ENCODE data around the gene INSL3.

INSL3 gene

GRCh38 chr19:17821190-17821589 lies at the start of gene INSL3:
Gene INSL3, minus strand, starts transcription at chr19:17821519. Its CDS starts 13 bp downstream, at chr19:17821506.
- H3K4me3 ChIP-seq (ENCODE audit: low read length) = no peak within 1 kb of the TSS
- no peak for DNase-seq (ENCODE audit: low read depth)
- no peak for TF ChIP-seq CTCF (conservative IDR thresholded peaks at IDR 0.05; ENCODE audit: low read length)

- TF ChIP-seq CTCF (conservative IDR thresholded peaks at IDR 0.05; ENCODE audit: low read length) = no peak
- DNase-seq (ENCODE audit: low read depth) = no peak
- H3K4me3 ChIP-seq (ENCODE audit: low read length) = no peak overlapping the region
Measured at GRCh38 chr19:17869114-17869608, 47.8 kb upstream of the INSL3 start.

GRCh38 chr19:17868669-17869068 lies 47.4 kb upstream of the INSL3 start:
- no peak for TF ChIP-seq CTCF (conservative IDR thresholded peaks at IDR 0.05; ENCODE audit: low read length)
- DNase-seq (ENCODE audit: low read depth) = no peak
- no peak overlapping the region for H3K4me3 ChIP-seq (ENCODE audit: low read length)

GRCh38 chr19:17866964-17867486 lies 45.7 kb upstream of the INSL3 start:
- no peak for DNase-seq (ENCODE audit: low read depth)
- no peak for TF ChIP-seq CTCF (conservative IDR thresholded peaks at IDR 0.05; ENCODE audit: low read length)
- no peak overlapping the region for H3K4me3 ChIP-seq (ENCODE audit: low read length)

GRCh38 chr19:17866312-17866963 lies 45.1 kb upstream of the INSL3 start:
- TF ChIP-seq CTCF (conservative IDR thresholded peaks at IDR 0.05; ENCODE audit: low read length) = no peak
- H3K4me3 ChIP-seq (ENCODE audit: low read length) = no peak overlapping the region
- no peak for DNase-seq (ENCODE audit: low read depth)

- DNase-seq (ENCODE audit: low read depth) = no peak
- no peak for TF ChIP-seq CTCF (conservative IDR thresholded peaks at IDR 0.05; ENCODE audit: low read length)
- H3K4me3 ChIP-seq (ENCODE audit: low read length) = no peak overlapping the region
Measured at GRCh38 chr19:17865364-17866311, 44.3 kb upstream of the INSL3 start.

All from AG10803 (cell line).